HG02798 (cell line): Measurements from ENCODE around the gene LCE2C.

Experiments
- ATAC-seq: cut with Tn5 transposase; IDR thresholded peaks from one replicate; pipeline ENCODE4 v1.9.1; 2021; ENCODE audit warnings: mild to moderate bottlenecking; ENCODE audit not compliant: unreplicated experiment, poor library complexity

The LCE2C gene

DNA sequence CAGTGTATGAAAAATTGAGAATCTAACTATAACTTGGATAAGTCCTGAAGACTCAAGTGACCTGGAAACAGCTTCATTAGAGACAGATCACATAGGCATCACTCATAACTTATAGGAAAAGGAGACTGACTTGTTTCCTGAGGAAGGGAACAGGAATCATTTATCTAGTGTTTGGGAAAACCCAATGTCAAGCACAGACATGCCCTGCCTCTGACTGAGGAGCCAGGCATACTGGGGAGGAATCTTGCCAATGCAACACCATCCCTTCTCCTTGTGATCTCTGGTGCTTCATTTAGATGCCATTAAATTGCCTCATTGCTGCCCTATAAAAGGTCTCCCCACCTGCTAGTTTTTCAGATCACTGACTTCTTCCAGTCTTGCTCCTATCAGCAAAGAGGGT, 43.2 kb downstream of the LCE2C start:
- no peak for ATAC-seq

- ATAC-seq, result no peak
Measured at GRCh38 chr1:152725261-152725660, 50.2 kb downstream of the LCE2C start.
